HG03196 (cell line): ENCODE results near the gene CPXM2.

Experiments
- ATAC-seq: cut with Tn5 transposase; IDR thresholded peaks from one replicate; pipeline ENCODE4 v1.9.1; 2021; ENCODE audit not compliant: unreplicated experiment

Gene CPXM2

GRCh38 chr10:123704076-123704475 lies 187.5 kb downstream of the CPXM2 start:
- ATAC-seq: no peak

GRCh38 chr10:123703195-123703790 lies 188.3 kb downstream of the CPXM2 start:
- ATAC-seq: no peak
